Ishikawa (cell line): Measurements from ENCODE around the gene ZNF799.

Experiments used
- CEBPB ChIP-seq: IDR thresholded peaks from 2 replicates; pipeline ENCODE4 v1.6.1; 2012
- CREB1 ChIP-seq: IDR thresholded peaks from 2 replicates; pipeline ENCODE4 v1.6.1; 2012; ENCODE audit warnings: low read depth
- EGR1 ChIP-seq: IDR thresholded peaks from 2 replicates; pipeline ENCODE4 v1.6.1; 2012
- EP300 ChIP-seq: IDR thresholded peaks from 2 replicates; pipeline ENCODE4 v1.6.1; 2012; ENCODE audit warnings: borderline replicate concordance
- FOXM1 ChIP-seq: IDR thresholded peaks from 2 replicates; pipeline ENCODE4 v1.6.1; 2012; ENCODE audit warnings: low read depth, borderline replicate concordance
- MAX ChIP-seq: IDR thresholded peaks from 2 replicates; pipeline ENCODE4 v1.6.1; 2012
- NFIC ChIP-seq: IDR thresholded peaks from 2 replicates; pipeline ENCODE4 v1.6.1; 2012
- RAD21 ChIP-seq: IDR thresholded peaks from 2 replicates; pipeline ENCODE4 v1.6.1; 2012; ENCODE audit warnings: low read depth
- REST ChIP-seq: IDR thresholded peaks from 2 replicates; pipeline ENCODE4 v1.6.1; 2012; ENCODE audit warnings: low read depth, mild to moderate bottlenecking
- TAF1 ChIP-seq: IDR thresholded peaks from 2 replicates; pipeline ENCODE4 v1.6.1; 2012; ENCODE audit warnings: low read depth, mild to moderate bottlenecking
- TCF12 ChIP-seq: IDR thresholded peaks from 2 replicates; pipeline ENCODE4 v1.6.1; 2012; ENCODE audit warnings: low read depth
- TEAD4 ChIP-seq: IDR thresholded peaks from 2 replicates; pipeline ENCODE4 v1.6.1; 2012
- USF1 ChIP-seq: IDR thresholded peaks from 2 replicates; pipeline ENCODE4 v1.6.1; 2012
- YY1 ChIP-seq: IDR thresholded peaks from 2 replicates; pipeline ENCODE4 v1.6.1; 2012; ENCODE audit warnings: low read depth
- ZBTB7A ChIP-seq: IDR thresholded peaks from 2 replicates; pipeline ENCODE4 v1.6.1; 2012; ENCODE audit warnings: low read depth

Gene ZNF799

GRCh38 chr19:12425888-12426274, 24.8 kb upstream of the ZNF799 start:
- TF ChIP-seq REST (no peak), NFIC (no peak), ZBTB7A (no peak), RAD21 (no peak), YY1 (no peak)

GRCh38 chr19:12425236-12425887, 24.3 kb upstream of the ZNF799 start:
- TF ChIP-seq TCF12 (no peak), MAX (no peak), RAD21 (no peak), YY1 (no peak), TAF1 (no peak), CEBPB (no peak)

- no peak for TF ChIP-seq YY1
- no peak for TF ChIP-seq REST
- no peak for TF ChIP-seq NFIC
- TF ChIP-seq TCF12, result no peak
- no peak for TF ChIP-seq RAD21
- no peak for TF ChIP-seq EP300
- TF ChIP-seq USF1, result no peak
- TF ChIP-seq FOXM1, result no peak
- no peak for TF ChIP-seq TEAD4
- no peak for TF ChIP-seq CEBPB
- TF ChIP-seq MAX, result no peak
- no peak for TF ChIP-seq CREB1
- no peak for TF ChIP-seq EGR1
- no peak for TF ChIP-seq TAF1
- no peak for TF ChIP-seq ZBTB7A
Observed at GRCh38 chr19:12411893-12412292, 10.8 kb upstream of the ZNF799 start.

- TF ChIP-seq CEBPB, result no peak
- TF ChIP-seq EP300, result no peak
- TF ChIP-seq USF1, result no peak
- TF ChIP-seq TAF1, result no peak
- no peak for TF ChIP-seq MAX
- no peak for TF ChIP-seq CREB1
- TF ChIP-seq RAD21, result no peak
- TF ChIP-seq TCF12, result no peak
- TF ChIP-seq ZBTB7A, result no peak
- TF ChIP-seq REST, result no peak
- no peak for TF ChIP-seq FOXM1
- TF ChIP-seq EGR1, result no peak
- no peak for TF ChIP-seq NFIC
- no peak for TF ChIP-seq YY1
- TF ChIP-seq TEAD4, result no peak
Observed at GRCh38 chr19:12380444-12380737, 20.7 kb downstream of the ZNF799 start.
